HEK293 (cell line): ENCODE results near the gene MEG3.

ENCODE experiments used
- ZNF174 ChIP-seq: fragments of 450-650 bp; formaldehyde crosslinking; IDR thresholded peaks from 2 replicates; pipeline ENCODE4 v1.5.0; 2017; ENCODE audit warnings: missing biosample characterization, mild to moderate bottlenecking, missing genetic modification characterization
- ZNF24 ChIP-seq: fragments of 450-650 bp; formaldehyde crosslinking; IDR thresholded peaks from 2 replicates; pipeline ENCODE4 v1.5.1; 2016; ENCODE audit warnings: missing biosample characterization, missing genetic modification characterization
- ZNF280D ChIP-seq: fragments of 450-650 bp; formaldehyde crosslinking; IDR thresholded peaks from 2 replicates; pipeline ENCODE4 v1.5.1; 2016; ENCODE audit warnings: missing biosample characterization, missing genetic modification characterization
- ZNF302 ChIP-seq: fragments of 450-650 bp; formaldehyde crosslinking; IDR thresholded peaks from 2 replicates; pipeline ENCODE4 v1.5.1; 2016; ENCODE audit warnings: missing biosample characterization, missing genetic modification characterization, low read depth
- ZNF324 ChIP-seq: fragments of 450-650 bp; formaldehyde crosslinking; IDR thresholded peaks from 2 replicates; pipeline ENCODE4 v1.5.1; 2016; ENCODE audit warnings: missing biosample characterization, missing genetic modification characterization
- ZNF366 ChIP-seq: fragments of 450-650 bp; formaldehyde crosslinking; conservative IDR thresholded peaks from 2 replicates; pipeline ENCODE4 v1.5.1; 2016; ENCODE audit warnings: missing biosample characterization, missing genetic modification characterization
- ZNF629 ChIP-seq: fragments of 450-650 bp; formaldehyde crosslinking; IDR thresholded peaks from 2 replicates; pipeline ENCODE4 v1.5.1; 2017; ENCODE audit warnings: missing biosample characterization, missing genetic modification characterization
- ZSCAN18 ChIP-seq: fragments of 450-650 bp; formaldehyde crosslinking; IDR thresholded peaks from 2 replicates; pipeline ENCODE4 v1.5.1; 2016; ENCODE audit warnings: missing biosample characterization, missing genetic modification characterization
- TF ChIP-seq, protein P1 (sequence below): fragments of 450-650 bp; formaldehyde crosslinking; IDR thresholded peaks from 2 replicates; pipeline ENCODE4 v1.5.1; 2016; ENCODE audit warnings: missing biosample characterization, missing genetic modification characterization, borderline replicate concordance

DNA sequence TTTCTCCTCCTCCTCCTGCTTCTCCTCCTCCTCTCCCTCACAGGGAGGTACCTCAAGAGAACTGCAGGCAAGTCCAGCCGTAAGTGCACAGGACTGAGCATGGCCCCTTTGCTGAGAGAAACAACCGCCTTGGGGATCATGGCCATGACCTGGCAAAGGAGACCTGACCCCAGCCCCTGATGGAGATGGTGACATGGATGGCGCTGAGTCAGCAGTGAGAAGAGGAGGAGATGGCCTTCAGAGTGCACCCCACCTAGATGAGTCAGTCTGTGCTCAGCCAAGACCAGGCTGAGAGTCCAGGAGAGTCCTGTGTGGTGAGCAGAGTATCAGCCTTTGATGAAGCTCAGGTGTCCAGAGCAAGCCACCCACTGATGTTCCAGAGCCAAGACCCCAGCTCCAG lies 36.4 kb downstream of the MEG3 start:
- TF ChIP-seq ZNF366 = no peak
- TF ChIP-seq ZNF324 (tag by site-specific recombination) = no peak
- no peak for TF ChIP-seq ZNF24
- no peak for TF ChIP-seq ZNF280D (tag by site-specific recombination)
- TF ChIP-seq ZNF629 (tag by site-specific recombination) = no peak
- no peak for TF ChIP-seq ZNF174 (tag by site-specific recombination)
- TF ChIP-seq ZNF302 = no peak
- no peak for TF ChIP-seq ZSCAN18 (tag by site-specific recombination)
- TF ChIP-seq, protein P1, sequence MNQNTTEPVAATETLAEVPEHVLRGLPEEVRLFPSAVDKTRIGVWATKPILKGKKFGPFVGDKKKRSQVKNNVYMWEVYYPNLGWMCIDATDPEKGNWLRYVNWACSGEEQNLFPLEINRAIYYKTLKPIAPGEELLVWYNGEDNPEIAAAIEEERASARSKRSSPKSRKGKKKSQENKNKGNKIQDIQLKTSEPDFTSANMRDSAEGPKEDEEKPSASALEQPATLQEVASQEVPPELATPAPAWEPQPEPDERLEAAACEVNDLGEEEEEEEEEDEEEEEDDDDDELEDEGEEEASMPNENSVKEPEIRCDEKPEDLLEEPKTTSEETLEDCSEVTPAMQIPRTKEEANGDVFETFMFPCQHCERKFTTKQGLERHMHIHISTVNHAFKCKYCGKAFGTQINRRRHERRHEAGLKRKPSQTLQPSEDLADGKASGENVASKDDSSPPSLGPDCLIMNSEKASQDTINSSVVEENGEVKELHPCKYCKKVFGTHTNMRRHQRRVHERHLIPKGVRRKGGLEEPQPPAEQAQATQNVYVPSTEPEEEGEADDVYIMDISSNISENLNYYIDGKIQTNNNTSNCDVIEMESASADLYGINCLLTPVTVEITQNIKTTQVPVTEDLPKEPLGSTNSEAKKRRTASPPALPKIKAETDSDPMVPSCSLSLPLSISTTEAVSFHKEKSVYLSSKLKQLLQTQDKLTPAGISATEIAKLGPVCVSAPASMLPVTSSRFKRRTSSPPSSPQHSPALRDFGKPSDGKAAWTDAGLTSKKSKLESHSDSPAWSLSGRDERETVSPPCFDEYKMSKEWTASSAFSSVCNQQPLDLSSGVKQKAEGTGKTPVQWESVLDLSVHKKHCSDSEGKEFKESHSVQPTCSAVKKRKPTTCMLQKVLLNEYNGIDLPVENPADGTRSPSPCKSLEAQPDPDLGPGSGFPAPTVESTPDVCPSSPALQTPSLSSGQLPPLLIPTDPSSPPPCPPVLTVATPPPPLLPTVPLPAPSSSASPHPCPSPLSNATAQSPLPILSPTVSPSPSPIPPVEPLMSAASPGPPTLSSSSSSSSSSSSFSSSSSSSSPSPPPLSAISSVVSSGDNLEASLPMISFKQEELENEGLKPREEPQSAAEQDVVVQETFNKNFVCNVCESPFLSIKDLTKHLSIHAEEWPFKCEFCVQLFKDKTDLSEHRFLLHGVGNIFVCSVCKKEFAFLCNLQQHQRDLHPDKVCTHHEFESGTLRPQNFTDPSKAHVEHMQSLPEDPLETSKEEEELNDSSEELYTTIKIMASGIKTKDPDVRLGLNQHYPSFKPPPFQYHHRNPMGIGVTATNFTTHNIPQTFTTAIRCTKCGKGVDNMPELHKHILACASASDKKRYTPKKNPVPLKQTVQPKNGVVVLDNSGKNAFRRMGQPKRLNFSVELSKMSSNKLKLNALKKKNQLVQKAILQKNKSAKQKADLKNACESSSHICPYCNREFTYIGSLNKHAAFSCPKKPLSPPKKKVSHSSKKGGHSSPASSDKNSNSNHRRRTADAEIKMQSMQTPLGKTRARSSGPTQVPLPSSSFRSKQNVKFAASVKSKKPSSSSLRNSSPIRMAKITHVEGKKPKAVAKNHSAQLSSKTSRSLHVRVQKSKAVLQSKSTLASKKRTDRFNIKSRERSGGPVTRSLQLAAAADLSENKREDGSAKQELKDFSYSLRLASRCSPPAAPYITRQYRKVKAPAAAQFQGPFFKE (tag by site-specific recombination) = no peak
